Measurements from ENCODE around the gene FHIT.

GRCh38 chr3:60187343-60187742 is 1063.9 kb downstream of the FHIT start:
- TF ChIP-seq CTCF (IDR thresholded peaks at IDR 0.05; ENCODE audit: low read depth, low read length) (no peak), EZH2phosphoT487 (IDR thresholded peaks at IDR 0.05; ENCODE audit: low read depth) (no peak)
